ENCODE measurements around the gene TMCC1.

The TMCC1 gene

GRCh38 chr3:129606636-129607390 lies 286.7 kb downstream of the TMCC1 start, which contains the start of gene PLXND1:
Gene PLXND1, minus strand, starts transcription at chr3:129606676. Its CDS starts 37 bp downstream, at chr3:129606639.
- DNase-seq, result no peak

- no peak for DNase-seq
Measured at GRCh38 chr3:129605922-129606635, 287.4 kb downstream of the TMCC1 start.

GRCh38 chr3:129605203-129605921 lies 288.1 kb downstream of the TMCC1 start:
- DNase-seq, result peak; percentile 40

GRCh38 chr3:129604767-129605166 lies 288.7 kb downstream of the TMCC1 start:
- DNase-seq, result no peak

- no peak for DNase-seq
Measured at GRCh38 chr3:129603991-129604749, 289.3 kb downstream of the TMCC1 start.

- no peak for DNase-seq
Measured at GRCh38 chr3:129603561-129603942, 290.0 kb downstream of the TMCC1 start.

- DNase-seq, result no peak
Measured at GRCh38 chr3:129602730-129603560, 290.6 kb downstream of the TMCC1 start.

- DNase-seq, result no peak
Measured at GRCh38 chr3:129602309-129602708, 291.2 kb downstream of the TMCC1 start.

- DNase-seq, result no peak
Measured at GRCh38 chr3:129601713-129602112, 291.8 kb downstream of the TMCC1 start.

- no peak for DNase-seq
Measured at GRCh38 chr3:129600348-129600747, 293.2 kb downstream of the TMCC1 start.

- DNase-seq, result no peak
Measured at GRCh38 chr3:129599607-129600006, 293.9 kb downstream of the TMCC1 start.

- no peak for DNase-seq
Measured at GRCh38 chr3:129599073-129599472, 294.4 kb downstream of the TMCC1 start.

- DNase-seq, result no peak
Measured at GRCh38 chr3:129598484-129598883, 295.0 kb downstream of the TMCC1 start.

- peak; percentile 41 for DNase-seq
Measured at GRCh38 chr3:129598000-129598381, 295.5 kb downstream of the TMCC1 start.

Data from DMS 273 treated with DMSO at 0.1 percent for 48 hours (cell line).